OCI-LY7 (cell line): ENCODE measurements around the gene WFDC13. TPM values are rescaled to one million over a fixed set of nuclear protein-coding genes. Genes with fewer than 3 reads are reported as not detected.
"Not testable (repeated sequence)": the region's sequence is repeated elsewhere in the genome, so short reads cannot be mapped to it uniquely, and the experiment has no call there.

Source experiments
- BruUV-seq: library from RNA; stranded (reverse); fragments of 400-500 nt; replicated peaks from 2 replicates; lab custom pipeline; 2021; lab: Mats Ljungman, UMichigan
- CTCF ChIA-PET: fragments of 300-600 bp; sonication (Branson Sonifier 250); formaldehyde crosslinking; loops from one replicate; lab custom pipeline; 2022; ENCODE audit warnings: antibody characterized with exemption; ENCODE audit not compliant: unreplicated experiment; lab: Charles Lee
- POLR2A ChIA-PET: fragments of 300-600 bp; sonication (Branson Sonifier 250); formaldehyde crosslinking; loops from one replicate; lab custom pipeline; 2022; ENCODE audit warnings: antibody characterized with exemption; lab: Charles Lee
- DNase-seq: peaks from one replicate; pipeline ENCODE4 v3.0.0-alpha.2; 2015; ENCODE audit warnings: low spot score
- H2AFZ ChIP-seq: fragments of 200-600 bp; sonication (generic), shearing (Covaris generic); 2 replicates; pipeline ENCODE4 v1.6.1; 2014; ENCODE audit warnings: mild to moderate bottlenecking, antibody characterized with exemption, low read length, moderate library complexity
- H3K27ac ChIP-seq: fragments of 200-600 bp; sonication (generic); 2 replicates; pipeline ENCODE4 v1.5.1; 2014; ENCODE audit warnings: mixed run types, low read depth, mild to moderate bottlenecking, moderate library complexity, low read length, inconsistent platforms; ENCODE audit not compliant: poor library complexity, severe bottlenecking
- H3K36me3 ChIP-seq: fragments of 200-600 bp; sonication (generic); 2 replicates; pipeline ENCODE4 v1.6.1; 2014; ENCODE audit warnings: mild to moderate bottlenecking, antibody characterized with exemption, low read length, moderate library complexity, mixed read lengths; ENCODE audit not compliant: insufficient read depth
- H3K4me1 ChIP-seq: fragments of 200-600 bp; sonication (generic); 2 replicates; pipeline ENCODE4 v1.5.1; 2014; ENCODE audit warnings: mild to moderate bottlenecking, low read length; ENCODE audit not compliant: insufficient read depth, poor library complexity, severe bottlenecking
- H3K4me2 ChIP-seq: fragments of 200-600 bp; sonication (generic); 2 replicates; pipeline ENCODE4 v1.6.1; 2014; ENCODE audit warnings: mild to moderate bottlenecking, low read length
- H3K4me3 ChIP-seq: fragments of 200-600 bp; sonication (generic); 2 replicates; pipeline ENCODE4 v1.5.1; 2014; ENCODE audit warnings: mild to moderate bottlenecking, low read depth, low read length; ENCODE audit not compliant: poor library complexity, severe bottlenecking
- H3K79me2 ChIP-seq: fragments of 200-600 bp; sonication (generic); 2 replicates; pipeline ENCODE4 v1.6.1; 2016; ENCODE audit warnings: low read depth, mild to moderate bottlenecking, low read length, moderate library complexity, mixed read lengths; ENCODE audit not compliant: insufficient read depth
- H3K9me2 ChIP-seq: fragments of 200-600 bp; sonication (generic); 2 replicates; pipeline ENCODE4 v1.6.1; 2016; ENCODE audit warnings: mild to moderate bottlenecking, low read length, mixed read lengths; ENCODE audit not compliant: insufficient read depth
- H3K9me3 ChIP-seq: fragments of 200-600 bp; sonication (generic); 2 replicates; pipeline ENCODE4 v1.6.1; 2014; ENCODE audit warnings: mild to moderate bottlenecking, mixed run types, low read length, mixed read lengths
- H4K20me1 ChIP-seq: fragments of 200-600 bp; sonication (generic); 2 replicates; pipeline ENCODE4 v1.6.1; 2014; ENCODE audit warnings: mild to moderate bottlenecking, antibody characterized with exemption, low read length, moderate library complexity, mixed read lengths; ENCODE audit not compliant: insufficient read depth
- CTCF ChIP-seq: fragments of 200-600 bp; sonication (generic); conservative IDR thresholded peaks from 2 replicates; pipeline ENCODE4 v1.5.1; 2014; ENCODE audit warnings: mild to moderate bottlenecking, antibody characterized with exemption, low read length, moderate library complexity, mixed read lengths
- EZH2phosphoT487 ChIP-seq: fragments of 200-600 bp; sonication (generic); IDR thresholded peaks from 2 replicates; pipeline ENCODE4 v1.6.1; 2018; ENCODE audit warnings: low read depth, borderline replicate concordance, mild to moderate bottlenecking, mixed run types, antibody characterized with exemption, low read length, moderate library complexity, mixed read lengths
- intact Hi-C: fragments of 100-400 bp; cut with micrococcal nuclease; formaldehyde crosslinking; loops from one replicate; pipeline ENCODE4 v1.10.0; 2022; ENCODE audit not compliant: unreplicated experiment
- total RNA-seq, 2 experiments: library from RNA; depleted of rRNA in 1 of 2; stranded (reverse); fragments of >200 nt in 1 of 2; shearing (Covaris generic) in 1 of 2; gene quantifications; 2 replicates each; pipeline ENCODE4 v1.2.3, GENCODE V29; 2014 to 2022

The WFDC13 gene
- total RNA-seq, 2 experiments from 2014 or later: not detected

- H3K27ac ChIP-seq: no peak overlapping the region
- H3K79me2 ChIP-seq: no peaks in the 10 kb centered on the region
- ChIA-PET CTCF (no interaction called here), POLR2A (no interaction called here)
- no peak overlapping the region for H2AFZ ChIP-seq
- no TSS peak for BruUV-seq
- no peak overlapping the region for H3K4me3 ChIP-seq
- intact Hi-C loops: no loop called here
- DNase-seq: no peak
- H3K4me1 ChIP-seq: no peaks in the 10 kb centered on the region
- H3K9me2 ChIP-seq: no peaks in the 10 kb centered on the region
- no peak overlapping the region for H3K4me2 ChIP-seq
- no peaks in the 10 kb centered on the region for H4K20me1 ChIP-seq
- H3K36me3 ChIP-seq: no peaks in the 10 kb centered on the region
- H3K9me3 ChIP-seq: no peaks in the 10 kb centered on the region
- TF ChIP-seq EZH2phosphoT487: no peak
- no peak for TF ChIP-seq CTCF
Observed at GRCh38 chr20:45672765-45673164, 29.1 kb upstream of the WFDC13 start.

GRCh38 chr20:45679650-45680049 is 22.2 kb upstream of the WFDC13 start:
- Histone ChIP-seq H3K36me3 (no peaks in the 10 kb centered on the region), H3K9me2 (no peaks in the 10 kb centered on the region), H3K4me1 (no peaks in the 10 kb centered on the region), H2AFZ (no peak overlapping the region), H3K4me3 (no peak overlapping the region), H3K9me3 (0 out of 2 replicates have a peak, but pooled peaks cover 7% of the 10 kb centered on the region), H4K20me1 (no peaks in the 10 kb centered on the region), H3K79me2 (no peaks in the 10 kb centered on the region), H3K27ac (no peak overlapping the region), H3K4me2 (no peak overlapping the region)
- ChIA-PET POLR2A (no interaction called here), CTCF (no interaction called here)
- no peak for TF ChIP-seq EZH2phosphoT487
- TF ChIP-seq CTCF: no peak
- BruUV-seq: no TSS peak
- no peak for DNase-seq
- intact Hi-C loops: no loop called here

- no peaks in the 10 kb centered on the region for H3K79me2 ChIP-seq
- H2AFZ ChIP-seq: no peak overlapping the region
- no peaks in the 10 kb centered on the region for H3K4me1 ChIP-seq
- H3K27ac ChIP-seq: no peak overlapping the region
- BruUV-seq: no TSS peak
- no peak for TF ChIP-seq CTCF
- no peak for TF ChIP-seq EZH2phosphoT487
- intact Hi-C loops: no loop called here
- H4K20me1 ChIP-seq: no peaks in the 10 kb centered on the region
- H3K4me3 ChIP-seq: no peak overlapping the region
- ChIA-PET CTCF (no interaction called here), POLR2A (no interaction called here)
- DNase-seq: no peak
- H3K9me2 ChIP-seq: no peaks in the 10 kb centered on the region
- H3K9me3 ChIP-seq: no peaks in the 10 kb centered on the region
- H3K4me2 ChIP-seq: no peak overlapping the region
- H3K36me3 ChIP-seq: no peaks in the 10 kb centered on the region
Observed at GRCh38 chr20:45685896-45686295, 15.9 kb upstream of the WFDC13 start.

GRCh38 chr20:45693346-45693745 is 8.5 kb upstream of the WFDC13 start:
- H4K20me1 ChIP-seq, H3K9me2 ChIP-seq, CTCF ChIA-PET, BruUV-seq, H3K4me3 ChIP-seq, H3K79me2 ChIP-seq, H2AFZ ChIP-seq, H3K27ac ChIP-seq, H3K36me3 ChIP-seq, H3K4me2 ChIP-seq, H3K4me1 ChIP-seq, H3K9me3 ChIP-seq, DNase-seq, intact Hi-C loops, POLR2A ChIA-PET: not testable (repeated sequence)
